ENCODE measurements around the gene DYNC1I1. TPM values are rescaled to one million over a fixed set of nuclear protein-coding genes. Genes with fewer than 3 reads are reported as not detected.

Gene DYNC1I1
- total RNA-seq, 2 experiments from 2014 or later, result 0.08 TPM; not detected in 1

GRCh38 chr7:96040250-96040772, 268.0 kb downstream of the DYNC1I1 start:
- intact Hi-C loops (cut with DNase I, micrococcal nuclease), result no loop called here
- CTCF ChIA-PET, result no interaction called here
- no peak for TF ChIP-seq CTCF (IDR thresholded peaks at IDR 0.05)
- no peaks in the 10 kb centered on the region for H3K36me3 Mint-ChIP-seq (ENCODE audit: low read depth)
- H3K27ac Mint-ChIP-seq, result no peak overlapping the region
- H3K27me3 Mint-ChIP-seq, result peaks cover 13% of the 10 kb centered on the region
- ATAC-seq (ENCODE audit: poor library complexity), result no peak
- DNase-seq, result no peak
- Histone ChIP-seq H3K4me1 (ENCODE audit: insufficient read depth, low read length) (no peaks in the 10 kb centered on the region), H3K9me3 (ENCODE audit: control insufficient read depth in 1 of 2, insufficient read depth in 1 of 2, low read length in 2 of 2) (no peaks in the 10 kb centered on the region), H3K36me3 (ENCODE audit: insufficient read depth, low read length) (no peaks in the 10 kb centered on the region), H3K27ac (ENCODE audit: low read depth in 1 of 2, low read length in 2 of 2) (no peak overlapping the region), H3K4me3 (ENCODE audit: low read length) (no peak overlapping the region), H3K27me3 (ENCODE audit: control insufficient read depth in 1 of 2, insufficient read depth in 2 of 2, low read length in 2 of 2) (peaks cover 0 to 6% of the 10 kb centered on the region in 2 experiments)
- H3K4me1 Mint-ChIP-seq (ENCODE audit: low read depth), result no peaks in the 10 kb centered on the region
- POLR2A ChIA-PET, result no interaction called here
- H3K4me3 Mint-ChIP-seq, result no peak overlapping the region
- H3K9me3 Mint-ChIP-seq, result no peaks in the 10 kb centered on the region

GRCh38 chr7:96041171-96041570, 268.8 kb downstream of the DYNC1I1 start:
- Histone ChIP-seq H3K4me3 (ENCODE audit: low read length) (no peak overlapping the region), H3K27ac (ENCODE audit: low read depth in 1 of 2, low read length in 2 of 2) (no peak overlapping the region), H3K4me1 (ENCODE audit: insufficient read depth, low read length) (no peaks in the 10 kb centered on the region), H3K9me3 (ENCODE audit: control insufficient read depth in 1 of 2, insufficient read depth in 1 of 2, low read length in 2 of 2) (no peaks in the 10 kb centered on the region), H3K27me3 (ENCODE audit: control insufficient read depth in 1 of 2, insufficient read depth in 2 of 2, low read length in 2 of 2) (peaks cover 0 to 11% of the 10 kb centered on the region in 2 experiments), H3K36me3 (ENCODE audit: insufficient read depth, low read length) (no peaks in the 10 kb centered on the region)
- POLR2A ChIA-PET, result no interaction called here
- intact Hi-C loops (cut with DNase I, micrococcal nuclease), result no loop called here
- Mint-ChIP-seq H3K27ac (no peak overlapping the region), H3K9me3 (no peaks in the 10 kb centered on the region), H3K4me1 (ENCODE audit: low read depth) (no peaks in the 10 kb centered on the region), H3K36me3 (ENCODE audit: low read depth) (no peaks in the 10 kb centered on the region), H3K4me3 (no peak overlapping the region), H3K27me3 (peaks cover 13% of the 10 kb centered on the region)
- ATAC-seq (ENCODE audit: poor library complexity) (no peak), DNase-seq (no peak)
- TF ChIP-seq CTCF (IDR thresholded peaks at IDR 0.05), result no peak
- CTCF ChIA-PET, result no interaction called here

- no peak overlapping the region for H3K4me3 Mint-ChIP-seq
- Histone ChIP-seq H3K27ac (ENCODE audit: low read depth in 1 of 2, low read length in 2 of 2) (no peak overlapping the region), H3K9me3 (ENCODE audit: control insufficient read depth in 1 of 2, insufficient read depth in 1 of 2, low read length in 2 of 2) (no peaks in the 10 kb centered on the region), H3K4me1 (ENCODE audit: insufficient read depth, low read length) (no peaks in the 10 kb centered on the region), H3K36me3 (ENCODE audit: insufficient read depth, low read length) (no peaks in the 10 kb centered on the region), H3K27me3 (ENCODE audit: control insufficient read depth in 1 of 2, insufficient read depth in 2 of 2, low read length in 2 of 2) (peaks cover 0 to 11% of the 10 kb centered on the region in 2 experiments), H3K4me3 (ENCODE audit: low read length) (no peak overlapping the region)
- no peak for ATAC-seq (ENCODE audit: poor library complexity)
- H3K27me3 Mint-ChIP-seq, result peaks cover 12% of the 10 kb centered on the region
- ChIA-PET POLR2A (no interaction called here), CTCF (interaction anchor here (0.6 kb wide), 1 partner anchor 685 kb away, joined by 4 read pairs; no protein-coding TSS in a partner anchor)
- no peaks in the 10 kb centered on the region for H3K36me3 Mint-ChIP-seq (ENCODE audit: low read depth)
- DNase-seq, result no peak
- H3K4me1 Mint-ChIP-seq (ENCODE audit: low read depth), result no peaks in the 10 kb centered on the region
- intact Hi-C loops (cut with DNase I, micrococcal nuclease), result no loop called here
- H3K27ac Mint-ChIP-seq, result no peak overlapping the region
- no peak for TF ChIP-seq CTCF (IDR thresholded peaks at IDR 0.05)
- no peaks in the 10 kb centered on the region for H3K9me3 Mint-ChIP-seq
These were observed 272.8 kb downstream of the DYNC1I1 start for GRCh38 chr7:96045181-96045580.
